ENCODE results near the gene ARID5B.

ARID5B gene

GRCh38 chr10:61890430-61890829 lies 11.1 kb upstream of the ARID5B start:
- no peak for DNase-seq

GRCh38 chr10:61890881-61891409 lies 10.6 kb upstream of the ARID5B start:
- DNase-seq: no peak

DNA sequence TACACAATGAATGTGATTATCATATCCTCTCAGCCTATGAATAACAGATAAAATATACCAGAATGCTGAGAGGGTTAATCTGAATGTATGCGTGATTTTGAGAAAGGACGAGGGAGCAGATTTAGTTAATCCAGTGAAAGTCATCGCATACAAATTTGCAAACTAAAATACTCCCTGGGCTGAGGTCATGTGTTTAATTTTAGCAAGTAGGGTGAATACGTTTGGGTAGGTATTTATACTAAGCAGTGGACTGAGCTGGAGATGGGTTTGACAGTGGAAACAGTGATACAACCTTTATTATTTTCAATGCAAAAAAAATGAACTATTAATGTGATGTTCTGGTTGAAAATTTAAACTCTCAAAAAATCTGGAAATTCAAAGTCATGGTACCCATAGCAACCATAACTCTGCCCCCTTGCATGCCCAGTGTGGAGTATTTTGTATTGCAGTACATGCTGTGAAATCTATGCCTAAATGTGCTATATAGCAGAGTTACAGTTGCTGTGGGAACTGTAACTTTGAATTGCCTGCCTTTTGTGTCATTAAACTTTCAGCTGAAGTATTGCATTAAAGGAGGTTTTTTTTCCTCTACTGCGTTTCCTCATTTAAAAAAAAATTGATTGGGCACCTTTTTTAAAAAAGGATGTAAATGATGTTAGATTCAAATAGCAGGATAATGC lies 9.5 kb upstream of the ARID5B start:
- DNase-seq: no peak

- no peak for DNase-seq
Measured at GRCh38 chr10:61892961-61893360, 8.5 kb upstream of the ARID5B start.

- DNase-seq: no peak
Measured at GRCh38 chr10:61894133-61894532, 7.4 kb upstream of the ARID5B start.

- no peak for DNase-seq
Measured at GRCh38 chr10:61895898-61896600, 5.5 kb upstream of the ARID5B start.

- DNase-seq: peak in 12 of 14 donors; percentile 24 to 78 (median 46)
Measured at GRCh38 chr10:61896854-61897661, 4.4 kb upstream of the ARID5B start.

DNA sequence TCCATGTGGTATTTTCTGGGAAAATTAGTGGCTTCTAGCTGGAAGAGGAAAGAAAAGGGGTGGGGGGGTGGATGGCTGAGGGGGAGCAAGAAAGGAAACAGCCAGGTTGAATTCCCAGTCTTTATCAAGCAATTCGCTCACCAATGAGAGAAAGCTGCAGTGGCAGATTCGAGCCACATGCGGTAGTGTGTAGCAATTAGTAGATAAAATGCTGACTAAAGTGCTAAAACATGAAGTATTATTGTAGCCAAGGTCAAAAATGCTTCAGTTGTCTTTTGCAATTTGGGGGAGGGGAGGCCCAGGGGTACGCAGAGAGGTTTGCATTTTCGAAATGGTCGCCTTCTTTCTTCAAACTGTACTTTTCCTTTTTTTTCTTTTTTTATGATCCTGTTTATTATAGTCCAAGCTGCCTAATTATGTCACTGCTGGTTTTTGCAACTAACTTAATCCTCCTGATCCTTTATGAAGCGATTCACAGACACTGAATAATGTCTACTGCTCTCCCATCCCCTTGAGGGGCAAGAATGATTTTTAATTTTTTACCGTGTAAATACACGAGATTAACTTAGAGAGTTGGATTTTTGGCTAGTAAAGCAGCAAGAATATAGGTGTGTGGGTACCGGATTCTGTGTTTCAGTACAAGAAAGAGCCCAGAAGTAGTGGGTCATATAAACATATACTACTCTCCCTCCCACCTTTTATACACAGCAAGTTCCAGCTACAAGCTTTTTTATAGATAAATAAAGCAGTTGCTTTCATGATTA lies 3.6 kb upstream of the ARID5B start:
- DNase-seq: peak in 7 of 14 donors; percentile 25 to 60 (median 39)

DNA sequence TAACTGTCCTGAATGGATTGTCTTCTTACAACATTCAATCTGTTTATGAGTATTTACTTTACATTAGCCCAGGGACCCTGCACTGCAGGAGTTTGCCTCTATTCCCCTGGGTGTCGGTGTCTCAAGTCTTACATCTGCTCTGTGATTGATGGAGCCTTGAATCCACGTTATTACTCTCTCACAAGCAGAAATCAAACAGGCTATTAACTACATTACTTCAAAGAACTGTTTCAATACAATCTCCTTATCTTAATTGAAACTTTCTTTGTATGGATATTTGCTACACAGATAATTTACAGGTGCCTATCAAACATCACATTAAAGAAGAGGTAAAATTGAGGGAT lies 3.1 kb upstream of the ARID5B start:
- no peak for DNase-seq

GRCh38 chr10:61899069-61899531 lies 2.4 kb upstream of the ARID5B start:
- no peak for DNase-seq

DNA sequence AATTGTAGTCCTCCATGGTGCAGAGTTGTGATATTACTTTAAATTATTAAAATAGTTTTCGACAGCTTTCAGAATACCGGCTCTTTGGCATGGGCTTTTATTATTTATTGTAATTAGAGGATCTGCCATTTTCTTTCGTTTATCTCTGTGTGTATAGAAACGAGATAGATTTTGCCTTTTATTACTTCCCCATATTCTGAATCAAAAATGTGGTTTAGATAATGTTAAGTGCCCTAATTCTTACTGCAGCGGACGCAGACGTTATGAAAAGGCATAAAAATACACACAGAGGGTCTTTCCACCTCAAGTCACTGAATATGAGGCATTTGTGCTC lies 1.9 kb upstream of the ARID5B start:
- no peak for DNase-seq

DNA sequence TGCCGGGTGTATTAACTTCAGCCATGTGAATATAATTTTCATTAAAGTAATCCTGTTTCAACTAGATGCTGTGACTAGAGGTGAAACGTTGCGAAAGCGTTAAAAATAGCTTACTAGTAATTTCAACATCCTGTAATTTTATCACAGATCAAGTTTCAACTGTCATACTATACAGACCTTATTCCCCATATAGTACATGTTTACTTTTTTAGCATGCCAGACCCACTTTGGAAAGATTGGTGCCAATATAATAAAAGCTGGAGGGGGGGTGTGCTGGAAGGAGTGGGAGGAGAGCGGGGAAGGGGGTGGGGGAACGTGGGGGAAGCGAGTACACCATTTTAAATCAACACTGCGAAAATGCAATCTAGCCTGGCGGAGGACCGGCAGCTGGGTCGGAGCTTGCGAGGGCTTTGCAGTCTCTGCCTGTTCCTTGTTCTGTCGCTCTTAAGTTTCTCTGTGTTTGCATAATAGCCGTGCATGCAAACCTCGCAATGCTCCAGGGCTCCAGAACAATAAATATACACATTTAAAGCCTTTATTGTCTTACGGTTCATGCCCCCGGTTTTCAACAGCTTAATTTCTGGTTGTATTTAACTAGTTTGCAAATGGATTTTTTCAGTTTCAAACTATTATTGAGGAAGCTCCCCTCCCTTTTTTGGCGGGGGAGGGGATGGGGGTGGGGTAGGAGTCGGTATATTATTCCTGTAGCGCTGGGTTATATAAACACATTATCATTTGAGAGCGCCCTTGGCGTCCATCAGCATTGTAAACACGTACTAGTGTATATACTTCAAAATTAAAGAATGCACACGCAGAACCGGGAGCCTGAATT lies 1.3 kb upstream of the ARID5B start:
- DNase-seq: peak in 11 of 14 donors; percentile 11 to 67 (median 38)

- DNase-seq: peak in 7 of 14 donors; percentile 47 to 73 (median 65)
Measured at GRCh38 chr10:61901829-61902444, 438 bp downstream of the ARID5B start.

- peak in 12 of 14 donors; percentile 32 to 73 (median 58) for DNase-seq
Measured at GRCh38 chr10:61902445-61903220, 1.1 kb downstream of the ARID5B start.

GRCh38 chr10:61903221-61903927 lies 1.9 kb downstream of the ARID5B start:
- peak in 12 of 14 donors; percentile 35 to 82 (median 56) for DNase-seq

DNA sequence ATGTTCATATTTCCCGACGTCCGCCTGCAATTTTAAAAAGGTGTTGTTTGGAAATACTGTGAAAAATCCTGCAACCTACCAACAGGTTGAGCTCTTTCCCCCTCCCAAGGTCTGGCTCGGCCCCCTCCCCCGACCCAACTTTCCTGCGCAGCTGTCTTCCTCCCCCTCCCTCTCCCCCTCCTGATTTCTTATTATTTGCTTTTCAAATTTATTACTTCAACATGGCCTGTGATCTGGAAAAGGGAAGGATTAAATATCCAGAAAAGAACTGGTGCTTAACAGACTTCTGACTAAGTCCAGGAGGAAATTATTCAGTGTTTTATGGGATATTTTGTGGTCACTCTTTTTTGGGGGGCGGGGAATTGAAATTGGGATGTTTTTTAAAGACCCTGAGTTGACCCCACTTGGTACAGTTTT lies 2.4 kb downstream of the ARID5B start:
- no peak for DNase-seq

DNA sequence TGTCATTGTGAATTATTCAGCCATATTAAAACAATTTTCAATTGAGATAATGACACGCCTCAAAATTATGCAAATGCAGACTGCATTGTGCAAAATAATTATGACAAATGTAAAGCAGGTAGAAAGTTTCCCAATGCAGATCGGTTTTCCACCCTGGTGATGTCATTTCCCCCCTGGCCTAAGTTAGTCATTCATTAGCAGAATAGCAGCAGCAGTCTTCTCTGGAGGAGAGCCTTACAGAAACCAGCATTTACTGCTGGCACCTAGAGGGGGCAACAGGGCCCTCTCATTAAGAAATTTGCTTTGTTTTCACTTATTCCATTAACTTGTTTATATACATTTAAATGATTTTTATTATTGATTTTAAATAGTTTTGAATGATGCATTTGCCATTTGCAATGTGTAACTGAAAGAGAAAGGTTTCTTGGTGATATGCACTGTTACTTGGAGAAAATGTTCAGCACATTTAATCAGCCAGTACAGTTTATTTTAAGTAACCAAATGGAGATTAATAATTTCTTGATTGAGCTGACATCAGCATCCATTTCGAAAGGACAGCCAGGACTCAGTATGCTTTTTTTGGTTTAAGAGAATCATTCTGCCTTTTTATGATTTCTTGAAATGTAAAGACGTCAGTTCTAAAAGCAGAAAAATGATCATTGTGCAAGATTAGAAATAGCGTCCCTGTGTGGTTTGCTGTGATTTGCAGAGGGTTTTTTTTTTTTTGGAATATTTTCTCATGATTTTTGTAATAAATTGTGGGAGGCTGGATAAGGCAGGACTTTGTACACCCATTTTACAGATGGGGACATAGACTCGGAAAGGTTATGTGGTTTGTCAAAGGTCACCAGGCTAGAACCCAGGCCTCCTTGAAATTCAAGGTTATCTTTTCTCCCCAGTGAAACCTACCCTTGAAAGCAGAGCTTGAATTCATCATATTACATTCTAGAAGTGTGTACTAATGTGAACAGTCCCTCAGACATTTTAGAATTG lies 3.5 kb downstream of the ARID5B start:
- DNase-seq: peak in 5 of 14 donors; percentile 1 to 9 (median 5)

Measured in C1 segment of cervical spinal cord (tissue), 14 donors.